Ammon's horn (tissue), 1 donor: ENCODE measurements around the gene KCNJ9.

ENCODE experiments used
- DNase-seq: peaks from one replicate; pipeline ENCODE4 v3.0.0-alpha.2; 2016; ENCODE audit warnings: low spot score

The KCNJ9 gene

GRCh38 chr1:160066829-160067745, 14.3 kb upstream of the KCNJ9 start:
- DNase-seq: no peak

GRCh38 chr1:160068225-160068624, 13.1 kb upstream of the KCNJ9 start:
- DNase-seq: peak; percentile 97

GRCh38 chr1:160069460-160070231, 11.7 kb upstream of the KCNJ9 start, which contains the start of gene KCNJ10:
TSS of gene KCNJ10 (minus strand) at chr1:160070160. CDS start at chr1:160042532, 27,628 bp downstream.
- DNase-seq: no peak

DNA sequence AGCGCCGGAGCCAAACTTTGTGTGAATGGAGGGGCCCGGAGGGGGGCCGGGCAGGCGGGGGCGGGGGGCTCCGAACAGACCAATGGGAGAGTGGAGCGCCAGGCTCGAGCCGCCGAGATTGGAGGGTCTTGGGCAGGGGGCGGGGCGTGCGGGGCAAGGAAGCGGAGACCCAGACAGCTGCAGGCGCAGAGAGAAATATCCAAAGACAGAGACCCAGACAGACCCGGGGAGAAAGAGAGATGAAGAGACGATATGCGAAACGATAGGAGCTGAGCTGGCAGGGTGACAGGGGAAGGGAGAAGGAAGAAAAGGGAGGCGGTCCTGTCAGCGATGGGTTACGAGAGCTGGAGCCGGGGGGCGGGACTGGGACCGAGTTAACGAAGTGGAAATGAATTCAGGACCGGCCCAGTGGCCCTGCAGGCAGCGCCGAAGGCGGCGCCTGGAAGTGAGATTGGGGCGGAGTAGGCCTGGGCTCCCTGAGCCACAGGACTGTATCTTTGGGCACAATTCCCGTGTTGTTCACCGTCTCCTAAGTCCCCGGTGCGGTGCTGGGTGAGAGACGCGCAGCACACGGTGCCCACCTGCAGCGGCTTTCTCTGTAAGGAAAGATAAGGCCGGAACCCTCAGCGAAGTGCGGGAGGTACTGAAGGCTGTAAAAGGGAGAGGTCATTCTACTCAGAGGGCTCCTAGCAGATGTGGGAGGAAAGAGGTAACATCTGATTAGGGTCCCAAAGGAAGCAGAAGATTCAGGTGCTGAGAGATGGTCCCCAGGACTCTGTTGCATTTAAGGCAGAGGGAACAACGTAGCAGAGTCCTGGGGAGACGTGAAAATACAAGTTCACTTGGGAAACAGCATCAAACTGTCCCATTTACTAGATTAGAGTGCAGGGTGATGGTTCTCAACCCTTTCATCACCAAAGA, 10.8 kb upstream of the KCNJ9 start:
- DNase-seq: peak; percentile 96

- DNase-seq: no peak
These were observed 10.0 kb upstream of the KCNJ9 start for GRCh38 chr1:160071289-160071688.

GRCh38 chr1:160074865-160075264, 6.5 kb upstream of the KCNJ9 start:
- no peak for DNase-seq

DNA sequence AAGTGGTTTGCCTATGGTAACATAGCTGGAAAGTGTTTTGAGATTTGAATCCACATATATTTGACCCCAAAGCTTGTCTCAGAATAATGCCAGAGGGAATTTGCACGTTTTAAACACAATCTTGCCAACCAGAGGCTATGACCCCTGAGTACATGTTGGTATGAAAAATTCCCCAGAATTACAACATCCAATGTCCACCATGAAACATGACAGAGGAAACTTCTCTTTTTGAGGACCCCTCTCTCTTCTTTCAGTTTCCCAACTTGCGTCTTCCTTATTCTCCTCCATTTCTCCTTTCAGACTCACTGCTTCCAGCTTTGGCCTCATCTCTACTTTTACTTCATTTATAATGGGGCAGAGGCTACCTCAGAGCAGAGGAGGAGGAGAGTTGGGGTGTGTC, 5.5 kb upstream of the KCNJ9 start:
- DNase-seq: no peak

DNA sequence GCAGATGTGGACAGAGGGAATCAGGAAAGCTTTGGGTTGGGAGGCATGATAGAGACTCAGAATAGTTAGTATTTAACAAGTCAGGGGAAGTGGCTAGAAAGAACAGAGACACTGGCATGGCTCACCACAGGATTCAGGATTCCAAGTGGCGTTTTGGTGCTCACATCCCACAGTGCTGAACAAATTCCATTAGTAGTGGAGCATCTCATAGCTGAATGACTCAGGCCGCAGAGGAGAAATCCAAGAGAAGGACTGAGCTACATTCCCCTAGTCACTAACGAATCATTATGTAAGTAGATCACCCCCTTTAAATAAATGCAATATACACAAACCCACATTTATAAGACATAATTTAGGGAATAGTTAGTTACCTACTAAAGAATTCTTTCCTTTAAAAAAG, 5.0 kb upstream of the KCNJ9 start:
- no peak for DNase-seq

DNA sequence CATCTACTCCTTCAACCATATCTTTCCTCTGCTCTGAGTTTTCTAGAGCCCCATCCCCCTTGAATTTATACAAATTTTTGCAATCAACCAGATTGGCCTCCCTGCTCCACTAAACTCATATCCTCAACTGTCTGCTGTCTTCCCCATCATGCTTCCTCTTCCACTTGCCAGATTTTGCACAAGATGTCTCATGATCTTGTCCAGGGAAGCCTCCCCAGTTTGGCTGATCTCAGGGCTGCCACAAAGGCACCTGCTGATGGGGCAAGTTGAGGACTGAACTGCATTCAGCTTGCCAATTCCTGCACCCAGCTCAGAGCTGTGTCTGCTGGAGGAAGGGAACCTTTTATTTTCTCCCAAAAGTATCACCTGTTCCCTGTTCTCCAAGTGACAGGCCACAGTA, 3.9 kb upstream of the KCNJ9 start:
- no peak for DNase-seq

GRCh38 chr1:160078512-160079195, 2.7 kb upstream of the KCNJ9 start:
- DNase-seq: peak; percentile 83

DNA sequence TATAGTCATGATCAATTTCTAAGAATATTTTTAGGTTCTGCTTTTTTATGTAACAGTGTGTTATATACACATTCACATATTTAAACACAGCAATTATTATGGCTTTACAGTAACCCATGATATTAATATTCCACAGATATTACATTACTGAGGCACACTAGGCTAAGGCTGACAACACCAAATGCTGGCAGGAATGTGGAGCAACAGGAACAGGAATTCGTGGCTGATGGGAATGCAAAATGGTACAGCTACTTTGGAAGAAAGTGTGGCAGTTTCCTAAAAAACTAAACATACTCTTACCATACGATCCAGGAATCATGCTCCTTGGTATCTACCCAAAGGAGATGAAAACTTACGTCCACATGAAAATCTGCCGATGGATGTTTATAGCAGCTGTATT, 1.9 kb upstream of the KCNJ9 start:
- DNase-seq: no peak

GRCh38 chr1:160080381-160081100, 797 bp upstream of the KCNJ9 start:
- no peak for DNase-seq

DNA sequence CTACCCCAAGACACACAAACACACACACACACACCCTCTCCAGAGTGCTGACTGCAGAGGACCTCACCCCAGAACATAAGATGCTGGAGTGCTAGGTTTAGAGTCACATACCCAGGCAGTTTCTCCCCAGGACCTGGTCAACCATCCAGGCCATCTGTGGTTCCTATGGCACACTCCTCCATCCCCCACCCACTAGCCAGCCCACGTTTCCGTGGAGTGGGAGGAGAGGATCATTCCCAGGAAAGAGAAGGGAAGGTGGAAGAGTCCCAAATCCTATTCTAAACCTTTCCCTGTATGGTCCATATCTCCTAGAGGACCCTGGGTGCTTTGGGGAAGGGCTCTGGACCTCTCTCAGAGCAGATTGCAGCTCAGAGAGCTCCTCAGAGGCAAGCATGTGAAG, 1.1 kb downstream of the KCNJ9 start:
- no peak for DNase-seq

DNA sequence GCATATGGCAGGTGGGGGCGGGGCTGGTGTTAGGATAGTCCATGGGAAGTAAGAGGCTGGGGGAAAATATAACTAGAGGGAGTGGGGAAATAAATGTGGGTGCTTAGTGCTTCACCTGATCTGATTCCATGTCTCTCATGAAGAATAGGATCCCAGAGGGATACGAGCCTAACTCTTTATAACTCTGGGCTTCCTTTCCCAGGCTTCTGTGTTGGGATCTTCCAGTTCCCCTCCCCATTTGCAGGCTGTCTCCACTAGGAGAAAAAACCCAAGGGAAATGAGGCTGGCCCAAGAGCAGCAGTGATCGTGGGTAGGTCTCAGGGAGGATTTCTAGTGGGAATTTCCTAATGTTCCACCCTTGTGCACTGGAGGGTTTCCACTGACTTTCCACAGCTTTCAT, 1.6 kb downstream of the KCNJ9 start:
- DNase-seq: no peak

DNA sequence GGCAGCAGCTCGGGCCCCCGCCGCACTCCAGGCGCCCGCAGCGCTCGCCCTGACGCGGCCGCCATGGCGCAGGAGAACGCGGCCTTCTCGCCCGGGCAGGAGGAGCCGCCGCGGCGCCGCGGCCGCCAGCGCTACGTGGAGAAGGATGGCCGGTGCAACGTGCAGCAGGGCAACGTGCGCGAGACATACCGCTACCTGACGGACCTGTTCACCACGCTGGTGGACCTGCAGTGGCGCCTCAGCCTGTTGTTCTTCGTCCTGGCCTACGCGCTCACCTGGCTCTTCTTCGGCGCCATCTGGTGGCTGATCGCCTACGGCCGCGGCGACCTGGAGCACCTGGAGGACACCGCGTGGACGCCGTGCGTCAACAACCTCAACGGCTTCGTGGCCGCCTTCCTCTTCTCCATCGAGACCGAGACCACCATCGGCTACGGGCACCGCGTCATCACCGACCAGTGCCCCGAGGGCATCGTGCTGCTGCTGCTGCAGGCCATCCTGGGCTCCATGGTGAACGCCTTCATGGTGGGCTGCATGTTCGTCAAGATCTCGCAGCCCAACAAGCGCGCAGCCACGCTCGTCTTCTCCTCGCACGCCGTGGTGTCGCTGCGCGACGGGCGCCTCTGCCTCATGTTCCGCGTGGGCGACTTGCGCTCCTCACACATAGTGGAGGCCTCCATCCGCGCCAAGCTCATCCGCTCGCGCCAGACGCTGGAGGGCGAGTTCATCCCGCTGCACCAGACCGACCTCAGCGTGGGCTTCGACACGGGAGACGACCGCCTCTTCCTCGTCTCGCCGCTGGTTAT, 2.8 kb downstream of the KCNJ9 start:
- DNase-seq: peak; percentile 45

- DNase-seq: no peak
These were observed 3.5 kb downstream of the KCNJ9 start for GRCh38 chr1:160084771-160085321.

GRCh38 chr1:160085686-160086455, 4.5 kb downstream of the KCNJ9 start:
- DNase-seq: peak; percentile 94

DNA sequence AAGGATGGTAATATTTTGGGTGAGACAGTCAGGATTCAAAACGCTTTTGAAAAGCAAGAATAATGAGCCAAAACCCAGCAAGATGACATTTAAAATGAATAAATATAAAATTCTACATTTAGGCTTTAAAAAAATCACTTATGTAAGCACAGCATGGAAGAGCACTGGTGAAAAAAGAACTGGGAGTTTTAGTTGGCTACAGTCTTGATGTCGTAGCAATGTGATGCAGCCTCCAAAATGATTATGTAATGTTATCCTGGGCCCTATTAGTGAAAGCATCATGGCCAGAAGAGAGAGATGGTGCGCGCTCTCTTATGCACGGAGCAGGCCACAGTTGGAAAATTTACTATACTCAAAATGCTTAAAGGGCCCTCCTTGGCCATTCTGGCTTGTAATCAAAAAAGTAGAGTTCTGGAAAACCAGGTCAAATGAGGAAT, 5.1 kb downstream of the KCNJ9 start:
- DNase-seq: peak; percentile 61
